GM12892 (cell line): ENCODE measurements around the gene RPL19.
"Not testable (repeated sequence)": the region's sequence is repeated elsewhere in the genome, so short reads cannot be mapped to it uniquely, and the experiment has no call there.

Experiments
- DNase-seq: peaks from one replicate; pipeline ENCODE4 v3.0.0; 2011; ENCODE audit not compliant: insufficient read length
- FAIRE-seq: peaks from 2 replicates; lab custom pipeline; 2011; peaks lifted over from hg19 to GRCh38; lab: Jason Lieb, UNC
- POLR2A ChIP-seq: IDR thresholded peaks from 2 replicates; pipeline ENCODE4 v1.6.1; 2011; ENCODE audit warnings: low read depth, low read length, control low read depth
- POLR2AphosphoS5 ChIP-seq: IDR thresholded peaks from 2 replicates; pipeline ENCODE4 v1.6.1; 2011; ENCODE audit warnings: low read depth, low read length, control low read depth
- TAF1 ChIP-seq: IDR thresholded peaks from 2 replicates; pipeline ENCODE4 v1.6.1; 2011; ENCODE audit warnings: low read depth, mild to moderate bottlenecking, control low read depth, low read length, borderline replicate concordance

The RPL19 gene

GRCh38 chr17:39165178-39165840 lies 34.8 kb upstream of the RPL19 start:
- FAIRE-seq (no peak), DNase-seq (no peak)
- no peak for TF ChIP-seq POLR2AphosphoS5
- no peak for TF ChIP-seq POLR2A
- TF ChIP-seq TAF1 = no peak

DNA sequence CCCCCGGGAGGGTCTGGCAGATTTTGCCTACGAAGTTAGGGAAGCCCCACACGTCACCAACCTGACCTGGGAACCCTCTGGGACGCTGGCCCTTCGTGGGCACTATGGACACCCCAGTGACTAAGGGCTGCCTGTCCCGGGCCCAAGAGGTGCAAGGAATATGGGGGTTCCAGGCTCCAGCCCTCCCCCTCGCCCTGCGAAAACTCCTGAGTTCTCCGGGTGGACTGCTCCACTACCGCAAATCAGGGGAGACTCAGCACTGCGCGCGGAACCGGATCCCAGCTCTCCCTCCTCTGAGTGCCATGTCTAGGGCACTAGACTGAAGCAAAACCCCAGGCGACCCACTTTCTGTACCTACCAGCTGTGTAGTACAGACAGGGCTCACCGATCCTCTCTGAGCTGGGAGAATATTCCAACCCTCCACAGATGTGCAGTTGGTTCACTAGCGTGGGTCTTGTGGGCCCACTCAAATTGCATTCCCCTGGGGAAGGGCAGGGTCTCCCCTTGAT lies 34.2 kb upstream of the RPL19 start, which contains the start of gene ARL5C:
TSS of gene ARL5C (minus strand) at position 321 of the 509 bp plus-strand sequence. CDS start 401 bp downstream, outside the sequence.
- no peak for TF ChIP-seq POLR2A
- TF ChIP-seq TAF1 = no peak
- TF ChIP-seq POLR2AphosphoS5 = no peak
- DNase-seq (no peak), FAIRE-seq (no peak)

- no peak for FAIRE-seq
- TF ChIP-seq POLR2AphosphoS5 (no peak), POLR2A (no peak), TAF1 (no peak)
- DNase-seq = no peak
Measured at GRCh38 chr17:39166437-39167335, 33.4 kb upstream of the RPL19 start.

GRCh38 chr17:39167476-39167875 lies 32.6 kb upstream of the RPL19 start:
- TF ChIP-seq TAF1 (no peak), POLR2AphosphoS5 (no peak), POLR2A (no peak)
- DNase-seq = no peak
- no peak for FAIRE-seq

DNA sequence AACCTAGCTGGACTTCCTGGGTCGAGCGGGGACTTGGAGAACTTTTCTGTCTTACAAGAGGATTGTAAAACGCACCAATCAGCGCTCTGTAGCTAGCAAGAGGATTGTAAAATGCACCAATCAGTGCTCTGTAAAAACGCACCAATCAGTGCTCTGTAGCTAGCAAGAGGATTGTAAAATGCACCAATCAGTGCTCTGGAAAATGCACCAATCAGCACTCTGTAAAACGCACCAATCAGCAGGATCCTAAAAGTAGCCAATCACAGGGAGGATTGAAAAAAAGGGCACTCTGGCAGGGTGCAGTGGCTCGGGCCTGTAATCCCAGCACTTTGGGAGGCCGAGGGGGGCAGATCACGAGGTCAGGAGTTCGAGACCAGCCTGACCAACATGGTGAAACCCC lies 31.6 kb upstream of the RPL19 start:
- not testable (repeated sequence) for FAIRE-seq, DNase-seq

DNA sequence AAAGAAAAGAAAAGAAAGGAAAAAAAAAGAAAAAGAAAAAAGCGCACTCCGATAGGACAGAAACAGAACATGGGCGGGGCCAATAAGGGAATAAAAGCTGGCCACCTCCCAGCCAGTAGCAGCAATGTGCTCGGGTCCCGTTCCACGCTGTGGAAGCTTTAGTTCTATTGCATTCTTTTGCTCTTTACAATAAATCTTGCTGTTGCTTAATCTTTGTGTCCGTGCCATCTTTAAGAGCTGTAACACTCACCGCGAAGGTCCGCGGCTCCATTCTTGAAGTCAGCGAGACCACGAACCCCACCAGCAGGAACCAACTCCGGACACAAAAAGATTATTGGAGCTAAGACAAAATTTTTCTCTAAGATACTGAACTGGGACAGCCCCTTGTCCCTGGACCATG lies 31.0 kb upstream of the RPL19 start:
- TF ChIP-seq TAF1 (no peak), POLR2A (no peak)
- DNase-seq (no peak), FAIRE-seq (no peak)

GRCh38 chr17:39169518-39169917 lies 30.6 kb upstream of the RPL19 start:
- TF ChIP-seq TAF1 = no peak
- no peak for TF ChIP-seq POLR2AphosphoS5
- TF ChIP-seq POLR2A = no peak
- FAIRE-seq = no peak
- no peak for DNase-seq

- DNase-seq (no peak), FAIRE-seq (no peak)
- TF ChIP-seq POLR2AphosphoS5 (no peak), POLR2A (no peak), TAF1 (no peak)
Measured at GRCh38 chr17:39170109-39170508, 30.0 kb upstream of the RPL19 start.

DNA sequence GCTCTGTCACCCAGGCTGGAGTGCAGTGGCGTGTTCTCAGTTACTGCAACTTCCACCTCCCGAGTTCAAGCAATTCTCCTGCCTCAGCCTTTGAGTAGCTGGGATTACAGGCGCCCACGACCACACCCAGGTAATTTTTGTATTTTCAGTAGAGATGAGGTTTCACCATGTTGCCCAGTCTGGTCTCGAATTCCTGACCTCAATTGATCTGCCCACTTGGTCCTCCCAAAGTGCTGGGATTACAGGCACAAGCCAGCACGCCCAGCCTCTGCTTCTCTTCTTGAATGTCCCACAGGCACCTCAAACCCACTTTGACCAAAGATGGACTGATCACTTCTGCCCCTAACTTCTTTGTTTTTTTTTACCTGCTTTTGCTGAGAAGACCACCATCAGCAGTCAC lies 29.5 kb upstream of the RPL19 start:
- FAIRE-seq = no peak
- TF ChIP-seq POLR2AphosphoS5 (no peak), TAF1 (no peak), POLR2A (no peak)
- no peak for DNase-seq

DNA sequence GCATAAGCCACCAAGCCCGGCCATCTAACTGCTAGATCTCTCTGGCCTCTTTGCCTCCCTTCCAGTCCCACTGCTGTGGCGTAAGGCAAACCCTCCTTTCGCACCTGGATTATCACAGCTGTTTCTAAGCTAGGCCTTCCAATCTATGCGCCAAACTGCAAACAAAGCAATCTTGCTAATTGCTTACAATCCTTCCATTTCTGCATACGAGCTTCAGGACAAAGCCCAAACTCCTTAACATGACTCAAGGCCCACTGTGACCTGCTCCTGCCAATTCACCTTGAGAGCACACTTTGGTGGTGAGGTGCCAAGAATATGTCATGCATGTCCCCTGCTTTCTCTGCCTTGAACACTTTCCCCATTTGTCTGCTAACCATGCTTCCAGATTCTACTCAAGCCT lies 28.1 kb upstream of the RPL19 start:
- DNase-seq (no peak), FAIRE-seq (no peak)
- TF ChIP-seq TAF1 (no peak), POLR2A (no peak), POLR2AphosphoS5 (no peak)

DNA sequence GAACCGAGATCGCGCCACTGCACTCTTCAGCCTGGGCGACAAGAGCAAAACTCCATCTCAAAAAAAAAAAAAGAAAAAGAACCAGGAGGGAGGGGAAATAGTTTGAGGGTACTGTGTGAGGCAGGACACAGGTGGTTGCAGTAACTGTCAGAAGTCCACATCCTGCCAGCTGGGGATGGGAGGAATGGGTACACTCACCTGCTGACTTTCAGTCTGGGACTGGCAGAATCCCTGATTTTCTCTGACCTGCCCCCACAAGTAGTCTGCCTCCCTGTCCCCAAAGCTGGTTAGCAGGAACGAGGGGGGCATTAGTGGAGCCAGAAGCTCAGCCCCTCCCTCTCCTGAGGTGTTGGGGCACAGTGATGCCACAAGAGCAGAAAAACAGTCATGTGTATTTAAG lies 27.0 kb upstream of the RPL19 start:
- TF ChIP-seq TAF1 (no peak), POLR2AphosphoS5 (no peak), POLR2A (no peak)
- no peak for FAIRE-seq
- no peak for DNase-seq

GRCh38 chr17:39173526-39174274 lies 26.4 kb upstream of the RPL19 start:
- TF ChIP-seq POLR2A (no peak), TAF1 (no peak), POLR2AphosphoS5 (no peak)
- FAIRE-seq = no peak
- DNase-seq = no peak
